Smooth muscle cell (in vitro differentiated cells): ENCODE data around the gene CLSTN3. TPM values are rescaled to one million over a fixed set of nuclear protein-coding genes. Genes with fewer than 3 reads are reported as not detected.

Experiments
- DNase-seq: peaks from one replicate; lab custom pipeline; 2025; ENCODE audit not compliant: unreplicated experiment; lab: John Stamatoyannopoulos, UW
- H2AFZ ChIP-seq: fragments of 200-600 bp; sonication (generic); 2 replicates; pipeline ENCODE4 v1.6.0; 2016; ENCODE audit warnings: antibody characterized with exemption, low read depth, mild to moderate bottlenecking
- H3F3A ChIP-seq: fragments of 200-600 bp; sonication (generic); 2 replicates; pipeline ENCODE4 v1.6.0; 2017; ENCODE audit warnings: antibody characterized with exemption, low read depth
- H3K27ac ChIP-seq: fragments of 200-600 bp; sonication (generic); 2 replicates; pipeline ENCODE4 v1.5.1; 2016; ENCODE audit warnings: low read depth, mild to moderate bottlenecking
- H3K27me3 ChIP-seq: fragments of 200-600 bp; sonication (generic); 2 replicates; pipeline ENCODE4 v1.6.1; 2016; ENCODE audit warnings: low read depth, mild to moderate bottlenecking
- H3K36me3 ChIP-seq: fragments of 200-600 bp; sonication (generic); 2 replicates; pipeline ENCODE4 v1.5.1; 2016; ENCODE audit warnings: low read depth
- H3K4me1 ChIP-seq: fragments of 200-600 bp; sonication (generic); 2 replicates; pipeline ENCODE4 v1.5.1; 2016; ENCODE audit warnings: low read depth
- H3K4me2 ChIP-seq: fragments of 200-600 bp; sonication (generic); 2 replicates; pipeline ENCODE4 v1.6.0; 2016; ENCODE audit warnings: mild to moderate bottlenecking
- H3K4me3 ChIP-seq: fragments of 200-600 bp; sonication (generic); 2 replicates; pipeline ENCODE4 v1.5.1; 2016; ENCODE audit warnings: mild to moderate bottlenecking
- H3K79me2 ChIP-seq: fragments of 200-600 bp; sonication (generic); 2 replicates; pipeline ENCODE4 v1.6.0; 2016; ENCODE audit warnings: low read depth, mild to moderate bottlenecking
- H3K9ac ChIP-seq: fragments of 200-600 bp; sonication (generic); 2 replicates; pipeline ENCODE4 v1.6.0; 2016; ENCODE audit warnings: low read depth
- H3K9me3 ChIP-seq: fragments of 200-600 bp; sonication (generic); replicated peaks from 2 replicates; pipeline ENCODE4 v1.5.1; 2016; ENCODE audit warnings: low read depth
- H4K20me1 ChIP-seq: fragments of 200-600 bp; sonication (generic); 2 replicates; pipeline ENCODE4 v1.6.0; 2016; ENCODE audit warnings: low read depth
- CTCF ChIP-seq: fragments of 200-600 bp; sonication (generic); IDR thresholded peaks from 2 replicates; pipeline ENCODE4 v1.5.1; 2017; ENCODE audit warnings: borderline replicate concordance, mild to moderate bottlenecking, antibody characterized with exemption; ENCODE audit not compliant: insufficient read depth, poor library complexity, severe bottlenecking
- WGBS: methylation state at CpG from one replicate; pipeline ENCODE4 v1.1.7; 2016; ENCODE audit warnings: low lambda C conversion rate; 5-methylcytosine and 5-hydroxymethylcytosine counted together
- polyA plus RNA-seq: library from polyadenylated mRNA; unstranded; fragments of >200 nt; fragmentation: Nextera tagmentation; extraction: Ambion mirVana; gene quantifications from 2 replicates; pipeline ENCODE4 v1.2.1, GENCODE V29; 2016
- total RNA-seq: library from RNA; depleted of rRNA; stranded (reverse); fragments of >200 nt; gene quantifications from 2 replicates; pipeline ENCODE4 v1.2.3, GENCODE V29; 2014

The CLSTN3 gene
- total RNA-seq = 26.5 and 51.0 TPM in 2 replicates
- polyA plus RNA-seq = 12.4 and 25.4 TPM in 2 replicates

DNA sequence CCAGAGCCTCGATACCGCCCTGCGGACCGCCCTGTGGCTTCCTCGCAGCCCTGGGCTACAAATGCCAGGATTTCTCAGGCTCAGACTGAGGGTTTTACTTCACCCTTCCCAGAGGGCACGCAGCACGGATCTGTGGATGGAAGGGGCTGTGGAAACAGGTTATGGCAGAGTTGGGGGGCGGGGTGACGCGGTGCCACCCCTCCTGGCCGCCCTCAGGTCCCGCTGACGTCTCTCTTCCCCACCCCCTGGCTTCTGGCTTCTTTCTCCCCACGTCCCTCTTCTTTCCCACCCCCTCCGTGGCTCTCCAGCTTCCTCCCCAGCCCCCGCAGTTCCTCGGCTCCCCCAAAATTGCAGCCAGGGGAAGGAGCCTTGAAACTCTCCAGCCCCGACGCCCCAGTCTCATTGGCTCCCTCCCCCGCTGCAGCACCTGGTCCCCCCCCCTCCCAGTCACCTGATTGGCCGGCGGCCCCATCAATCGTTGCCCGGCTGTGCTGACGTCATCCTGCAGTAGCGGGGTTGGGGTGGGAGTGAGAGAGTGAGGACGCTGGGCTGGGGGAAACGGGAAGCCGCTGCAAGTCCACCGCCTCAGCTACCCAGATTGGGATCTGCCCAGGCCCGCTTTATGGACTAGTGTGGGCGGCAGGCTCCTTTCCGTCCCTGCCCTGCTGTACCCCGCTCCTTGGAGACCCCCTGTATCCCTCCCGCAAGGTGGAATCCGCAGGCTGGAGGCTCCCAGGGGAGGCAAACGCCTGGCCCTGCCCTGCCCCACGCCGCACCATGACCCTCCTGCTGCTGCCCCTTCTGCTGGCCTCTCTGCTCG is at the start of gene CLSTN3:
CLSTN3 (plus strand) TSS at position 500 of the 820 bp plus-strand sequence; CDS start at position 778, 278 bp downstream.
- H3K9ac ChIP-seq = peak within 1 kb of the TSS; percentile 62
- H3K4me3 ChIP-seq = peak within 1 kb of the TSS; percentile 66
- peak; percentile 22 for DNase-seq
- peaks cover 5% of the 10 kb centered on the region for H3K4me1 ChIP-seq
- H3K4me2 ChIP-seq = peak within 1 kb of the TSS; percentile 97
- H3K79me2 ChIP-seq = no peaks in the 10 kb centered on the region
- H4K20me1 ChIP-seq = peaks cover 11% of the 10 kb centered on the region
- WGBS = 0% methylated on average over 22 of the region's 40 CpGs
- H3K9me3 ChIP-seq = no peaks in the 10 kb centered on the region
- peaks cover 3% of the 10 kb centered on the region for H3K27me3 ChIP-seq
- H3K36me3 ChIP-seq = no peaks in the 10 kb centered on the region
- H2AFZ ChIP-seq = peak within 1 kb of the TSS; percentile 86
- no peaks in the 10 kb centered on the region for H3F3A ChIP-seq
- H3K27ac ChIP-seq = no peak within 1 kb of the TSS
- no peak for TF ChIP-seq CTCF

DNA sequence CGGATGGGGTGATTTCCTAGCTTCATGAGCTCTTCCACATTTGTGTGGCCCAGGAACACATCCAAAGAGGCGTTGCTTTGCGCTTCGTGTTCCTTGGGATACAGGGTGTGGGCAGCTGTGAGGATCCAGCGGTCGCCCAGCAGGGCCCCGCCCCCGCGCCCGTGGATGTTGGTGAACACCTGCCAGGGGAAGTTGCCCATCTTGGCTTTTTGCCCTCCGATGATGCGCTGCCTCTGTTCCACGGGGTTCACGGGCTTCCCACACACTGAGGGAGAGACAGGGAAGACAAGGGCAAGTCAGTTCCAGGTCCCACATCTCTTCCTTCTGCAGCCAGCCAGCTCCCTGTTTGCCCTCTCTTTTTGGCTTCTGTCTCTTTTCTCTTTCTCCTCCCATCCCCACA is 49.1 kb upstream of the CLSTN3 start:
- WGBS = 94% methylated on average over 14 of the region's 14 CpGs
- Histone ChIP-seq H3F3A (peaks cover 3% of the 10 kb centered on the region), H3K4me1 (no peaks in the 10 kb centered on the region), H4K20me1 (no peaks in the 10 kb centered on the region), H3K4me3 (no peak overlapping the region), H3K79me2 (no peaks in the 10 kb centered on the region), H3K9me3 (no peaks in the 10 kb centered on the region), H3K27me3 (no peaks in the 10 kb centered on the region), H2AFZ (no peak overlapping the region), H3K4me2 (no peak overlapping the region), H3K36me3 (no peaks in the 10 kb centered on the region), H3K27ac (no peak overlapping the region), H3K9ac (no peak overlapping the region)
- no peak for TF ChIP-seq CTCF
- DNase-seq = no peak

DNA sequence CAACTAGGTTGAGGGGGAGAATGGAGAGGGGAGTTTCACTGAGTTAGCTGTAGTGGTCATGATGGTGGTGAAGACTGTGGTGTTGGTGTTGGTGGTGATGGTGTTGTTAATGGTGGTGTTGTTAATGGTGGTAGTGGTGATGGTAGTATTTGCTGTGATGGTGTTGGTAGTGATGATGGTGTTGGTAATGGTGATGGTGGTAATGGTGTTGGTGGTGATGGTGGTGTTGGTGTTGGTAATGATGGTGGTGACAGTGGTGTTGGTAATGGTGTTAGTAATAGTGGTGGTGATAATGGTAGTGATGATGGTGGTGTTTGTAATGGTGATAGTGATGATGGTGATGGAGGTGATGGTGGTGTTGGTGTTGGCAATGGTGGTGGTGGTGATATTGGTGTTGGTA is 47.0 kb upstream of the CLSTN3 start:
- Histone ChIP-seq H3K79me2 (no peaks in the 10 kb centered on the region), H3K9me3 (no peaks in the 10 kb centered on the region), H3K9ac (no peak overlapping the region), H3K4me3 (no peak overlapping the region), H2AFZ (no peak overlapping the region), H3K36me3 (no peaks in the 10 kb centered on the region), H3K4me1 (no peaks in the 10 kb centered on the region), H3K27me3 (no peaks in the 10 kb centered on the region), H3F3A (peaks cover 3% of the 10 kb centered on the region), H3K27ac (no peak overlapping the region), H3K4me2 (no peak overlapping the region), H4K20me1 (no peaks in the 10 kb centered on the region)
- TF ChIP-seq CTCF = no peak
- DNase-seq = no peak
